ENCODE measurements around the gene ATP9B. TPM values are rescaled to one million over a fixed set of nuclear protein-coding genes. Genes with fewer than 3 reads are reported as not detected.

ATP9B gene
- total RNA-seq, 1 experiment from 2014 or later, result 17.9 TPM

- BruUV-seq (replicated peaks), result no TSS peak
- no peak for DNase-seq (ENCODE audit: low spot score)
- H3K27ac ChIP-seq (ENCODE audit: low read depth, low read length, poor library complexity, severe bottlenecking), result no peak overlapping the region
- ChIA-PET POLR2A (ENCODE audit: low non-redundant PET) (no interaction called here), CTCF (no interaction called here)
- H3K4me3 ChIP-seq (ENCODE audit: low read depth, low read length, poor library complexity, severe bottlenecking), result no peak overlapping the region
- no peaks in the 10 kb centered on the region for H3K4me1 ChIP-seq (ENCODE audit: insufficient read depth, low read length, poor library complexity, severe bottlenecking)
- TF ChIP-seq EZH2 (IDR thresholded peaks at IDR 0.05; ENCODE audit: borderline replicate concordance, low read depth, low read length, poor library complexity, severe bottlenecking) (no peak), CTCF (conservative IDR thresholded peaks at IDR 0.05; ENCODE audit: low read depth, low read length) (no peak)
- H3K36me3 ChIP-seq (ENCODE audit: insufficient read depth, low read length, poor library complexity, severe bottlenecking), result no peaks in the 10 kb centered on the region
- H3K9me3 ChIP-seq (ENCODE audit: low read depth, low read length, poor library complexity, severe bottlenecking), result no peaks in the 10 kb centered on the region
- H3K27me3 ChIP-seq (replicated peaks; ENCODE audit: insufficient read depth, low read depth, low read length, poor library complexity), result no peaks in the 10 kb centered on the region
- intact Hi-C loops (cut with micrococcal nuclease; ENCODE audit: unreplicated experiment), result no loop called here
These were observed 225.0 kb downstream of the ATP9B start for GRCh38 chr18:79294235-79294634.

- H3K4me1 ChIP-seq (ENCODE audit: insufficient read depth, low read length, poor library complexity, severe bottlenecking), result no peaks in the 10 kb centered on the region
- no peak for DNase-seq (ENCODE audit: low spot score)
- intact Hi-C loops (cut with micrococcal nuclease; ENCODE audit: unreplicated experiment), result no loop called here
- CTCF ChIA-PET, result no interaction called here
- no peaks in the 10 kb centered on the region for H3K27me3 ChIP-seq (replicated peaks; ENCODE audit: insufficient read depth, low read depth, low read length, poor library complexity)
- H3K27ac ChIP-seq (ENCODE audit: low read depth, low read length, poor library complexity, severe bottlenecking), result no peak overlapping the region
- TF ChIP-seq EZH2 (IDR thresholded peaks at IDR 0.05; ENCODE audit: borderline replicate concordance, low read depth, low read length, poor library complexity, severe bottlenecking) (no peak), CTCF (conservative IDR thresholded peaks at IDR 0.05; ENCODE audit: low read depth, low read length) (no peak)
- no peaks in the 10 kb centered on the region for H3K9me3 ChIP-seq (ENCODE audit: low read depth, low read length, poor library complexity, severe bottlenecking)
- H3K4me3 ChIP-seq (ENCODE audit: low read depth, low read length, poor library complexity, severe bottlenecking), result no peak overlapping the region
- no TSS peak for BruUV-seq (replicated peaks)
- H3K36me3 ChIP-seq (ENCODE audit: insufficient read depth, low read length, poor library complexity, severe bottlenecking), result no peaks in the 10 kb centered on the region
- POLR2A ChIA-PET (ENCODE audit: low non-redundant PET), result no interaction called here
These were observed 230.1 kb downstream of the ATP9B start for GRCh38 chr18:79299272-79299671.

GRCh38 chr18:79299711-79300110 is 230.5 kb downstream of the ATP9B start:
- CTCF ChIA-PET, result no interaction called here
- no peaks in the 10 kb centered on the region for H3K27me3 ChIP-seq (replicated peaks; ENCODE audit: insufficient read depth, low read depth, low read length, poor library complexity)
- TF ChIP-seq EZH2 (IDR thresholded peaks at IDR 0.05; ENCODE audit: borderline replicate concordance, low read depth, low read length, poor library complexity, severe bottlenecking) (no peak), CTCF (conservative IDR thresholded peaks at IDR 0.05; ENCODE audit: low read depth, low read length) (no peak)
- no peak overlapping the region for H3K27ac ChIP-seq (ENCODE audit: low read depth, low read length, poor library complexity, severe bottlenecking)
- BruUV-seq (replicated peaks), result no TSS peak
- no peaks in the 10 kb centered on the region for H3K9me3 ChIP-seq (ENCODE audit: low read depth, low read length, poor library complexity, severe bottlenecking)
- intact Hi-C loops (cut with micrococcal nuclease; ENCODE audit: unreplicated experiment), result no loop called here
- H3K36me3 ChIP-seq (ENCODE audit: insufficient read depth, low read length, poor library complexity, severe bottlenecking), result no peaks in the 10 kb centered on the region
- POLR2A ChIA-PET (ENCODE audit: low non-redundant PET), result no interaction called here
- H3K4me1 ChIP-seq (ENCODE audit: insufficient read depth, low read length, poor library complexity, severe bottlenecking), result no peaks in the 10 kb centered on the region
- no peak for DNase-seq (ENCODE audit: low spot score)
- no peak overlapping the region for H3K4me3 ChIP-seq (ENCODE audit: low read depth, low read length, poor library complexity, severe bottlenecking)

All from A673 (cell line).